Stimulated activated CD4-positive, alpha-beta T cell treated with anti-CD3 and anti-CD28 coated beads, Interleukin-12 subunit alpha, Interleukin-12 subunit beta, amount 100 ng/mL, for 4 hours (primary cell): ENCODE measurements around the gene BCAS1.

Experiments
- DNase-seq: peaks from one replicate; pipeline ENCODE4 v3.0.0-alpha.2; 2020

The BCAS1 gene

DNA sequence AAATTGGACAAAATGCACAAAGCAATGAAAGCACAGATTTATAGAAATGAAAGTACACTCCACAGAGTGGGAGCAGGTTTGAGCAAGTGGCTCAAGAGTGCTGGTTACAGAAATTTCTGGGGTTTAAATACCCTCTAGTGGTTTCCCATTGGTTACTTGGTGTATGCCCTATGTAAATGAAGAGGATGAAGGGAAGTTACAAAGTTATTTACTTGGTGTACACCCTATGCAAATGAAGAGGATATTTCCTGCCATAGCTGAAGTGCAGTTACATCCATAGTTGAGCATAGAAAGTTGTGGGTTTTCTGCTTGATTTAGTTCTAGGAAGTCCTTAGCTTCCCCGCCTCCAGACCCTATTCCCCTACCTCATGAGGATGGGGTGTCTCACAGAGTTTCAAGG lies 22.7 kb downstream of the BCAS1 start:
- no peak for DNase-seq

GRCh38 chr20:54047048-54047447 lies 23.3 kb downstream of the BCAS1 start:
- DNase-seq: no peak

DNA sequence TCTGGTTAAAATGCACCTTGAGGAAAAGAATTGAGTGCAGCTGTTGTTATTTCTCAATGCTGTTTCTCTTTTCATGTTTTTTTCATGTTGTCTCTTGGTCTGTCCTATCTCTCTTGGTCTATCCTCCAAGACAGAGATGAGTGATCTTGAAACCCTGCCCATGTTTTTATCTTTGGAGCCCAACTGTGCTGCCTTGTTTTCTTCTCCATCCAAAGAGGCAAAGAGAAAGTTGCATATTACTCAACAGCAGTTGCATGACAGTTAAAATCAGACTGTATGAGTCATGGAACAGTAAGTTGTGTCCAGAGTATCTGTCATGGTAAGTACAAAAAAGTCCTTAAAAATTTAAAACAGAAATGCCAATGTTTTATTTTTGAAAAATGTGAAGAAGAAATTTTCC lies 26.2 kb downstream of the BCAS1 start:
- no peak for DNase-seq

- DNase-seq: no peak
Measured at GRCh38 chr20:54043076-54043967, 27.1 kb downstream of the BCAS1 start.

- DNase-seq: no peak
Measured at GRCh38 chr20:54042021-54042420, 28.4 kb downstream of the BCAS1 start.

DNA sequence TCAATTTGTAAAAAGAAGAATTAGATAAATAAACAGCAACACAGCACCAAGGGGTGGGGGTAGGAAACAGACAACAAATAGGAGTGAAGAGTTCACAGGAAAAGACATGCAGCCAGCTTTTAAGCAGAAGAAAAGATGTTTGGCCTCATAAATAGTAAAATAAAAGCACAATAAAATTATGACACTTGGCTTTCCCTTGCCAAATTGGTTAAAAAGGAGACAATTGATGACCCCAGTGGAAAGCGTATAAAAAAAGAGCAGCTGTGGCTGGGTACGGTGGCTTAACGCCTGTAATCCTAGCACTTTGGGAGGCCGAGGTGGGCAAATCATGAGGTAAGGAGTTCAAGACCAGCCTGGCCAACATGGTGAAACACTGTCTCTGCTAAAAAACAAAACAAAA lies 29.1 kb downstream of the BCAS1 start:
- no peak for DNase-seq

- no peak for DNase-seq
Measured at GRCh38 chr20:54040531-54040930, 29.9 kb downstream of the BCAS1 start.

GRCh38 chr20:54038961-54039360 lies 31.4 kb downstream of the BCAS1 start:
- DNase-seq: no peak

- DNase-seq: no peak
Measured at GRCh38 chr20:54037525-54037924, 32.9 kb downstream of the BCAS1 start.

GRCh38 chr20:54029643-54030042 lies 40.8 kb downstream of the BCAS1 start:
- DNase-seq: no peak

- no peak for DNase-seq
Measured at GRCh38 chr20:54029176-54029575, 41.2 kb downstream of the BCAS1 start.

GRCh38 chr20:54028276-54029011 lies 42.0 kb downstream of the BCAS1 start:
- no peak for DNase-seq

GRCh38 chr20:54027704-54028103 lies 42.7 kb downstream of the BCAS1 start:
- DNase-seq: no peak

DNA sequence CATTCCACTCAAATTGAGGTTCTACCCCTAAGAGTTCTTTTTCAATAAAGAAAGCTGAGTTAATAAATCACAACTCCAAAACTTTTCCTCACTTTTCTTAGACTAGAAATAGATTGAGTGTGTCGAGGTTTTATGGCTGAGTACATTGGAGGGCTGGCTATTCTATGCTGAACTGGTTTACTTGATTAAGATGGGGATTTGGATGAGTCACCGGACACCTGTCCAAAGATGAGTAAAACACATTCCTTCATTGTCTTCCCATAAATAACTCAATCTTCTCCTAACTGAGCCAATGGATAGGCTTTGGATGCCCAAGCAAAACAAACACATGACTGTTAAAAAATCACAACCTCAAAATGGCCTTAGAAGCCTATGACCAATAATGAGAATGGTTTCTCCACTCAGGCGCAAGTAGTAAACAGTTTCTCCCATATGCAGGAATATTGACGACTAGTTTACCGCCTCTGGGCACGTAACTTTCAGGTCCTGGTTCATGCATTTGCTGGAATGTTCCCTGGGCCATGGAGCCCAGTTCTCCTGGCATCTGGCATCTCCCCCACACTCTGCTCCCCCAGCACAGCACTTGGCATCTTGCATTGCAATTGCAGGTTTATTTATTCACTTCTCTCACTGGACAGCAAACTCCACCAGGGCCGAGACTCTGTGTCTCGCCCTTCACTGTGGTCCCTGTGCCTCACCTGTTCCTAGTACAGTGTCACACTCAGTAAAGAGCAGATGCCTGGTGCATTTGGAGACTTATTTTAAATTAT lies 43.9 kb downstream of the BCAS1 start:
- no peak for DNase-seq

DNA sequence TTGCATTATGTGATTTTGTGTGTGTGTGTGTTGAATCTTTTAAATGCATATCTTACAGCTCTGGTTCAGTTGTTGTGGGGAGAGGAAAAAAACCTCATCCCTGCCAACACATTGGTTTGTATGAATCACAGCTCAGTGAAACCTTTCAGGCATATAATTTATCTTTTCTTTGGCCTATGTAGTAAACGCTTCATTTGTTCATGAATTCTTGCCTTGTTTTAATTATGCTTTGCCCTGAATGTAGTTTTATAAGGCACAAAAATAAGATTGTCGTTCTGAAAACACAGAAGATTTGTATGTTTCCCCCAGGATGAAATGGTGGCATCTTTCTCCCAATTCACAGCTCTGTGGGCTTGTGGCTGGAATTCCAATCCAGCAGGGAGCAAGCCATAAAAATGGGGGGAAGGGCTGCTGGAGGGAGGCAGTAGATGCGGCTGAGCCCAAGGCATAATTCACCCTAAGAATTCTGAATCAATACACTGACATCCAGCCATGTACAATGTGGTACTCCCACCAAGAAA lies 45.1 kb downstream of the BCAS1 start:
- DNase-seq: no peak

DNA sequence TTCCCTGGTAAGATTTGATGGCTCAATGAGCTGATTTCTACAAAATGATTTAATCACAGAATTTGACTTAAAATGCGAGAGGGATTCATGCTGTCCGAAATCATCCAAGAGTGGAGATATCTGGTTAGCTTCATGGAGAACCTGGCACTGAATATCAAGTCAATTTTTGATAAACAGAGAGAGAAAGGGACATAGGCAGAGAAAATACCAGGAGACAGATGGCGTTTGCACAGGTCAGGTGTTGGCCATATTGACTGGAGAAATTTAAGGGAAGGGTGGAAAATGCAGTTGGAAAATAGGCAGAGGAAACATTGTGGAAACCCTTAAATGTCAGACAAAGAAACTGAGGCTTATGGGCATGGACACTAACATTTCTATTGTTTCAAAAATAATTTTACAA lies 47.0 kb downstream of the BCAS1 start:
- DNase-seq: no peak

DNA sequence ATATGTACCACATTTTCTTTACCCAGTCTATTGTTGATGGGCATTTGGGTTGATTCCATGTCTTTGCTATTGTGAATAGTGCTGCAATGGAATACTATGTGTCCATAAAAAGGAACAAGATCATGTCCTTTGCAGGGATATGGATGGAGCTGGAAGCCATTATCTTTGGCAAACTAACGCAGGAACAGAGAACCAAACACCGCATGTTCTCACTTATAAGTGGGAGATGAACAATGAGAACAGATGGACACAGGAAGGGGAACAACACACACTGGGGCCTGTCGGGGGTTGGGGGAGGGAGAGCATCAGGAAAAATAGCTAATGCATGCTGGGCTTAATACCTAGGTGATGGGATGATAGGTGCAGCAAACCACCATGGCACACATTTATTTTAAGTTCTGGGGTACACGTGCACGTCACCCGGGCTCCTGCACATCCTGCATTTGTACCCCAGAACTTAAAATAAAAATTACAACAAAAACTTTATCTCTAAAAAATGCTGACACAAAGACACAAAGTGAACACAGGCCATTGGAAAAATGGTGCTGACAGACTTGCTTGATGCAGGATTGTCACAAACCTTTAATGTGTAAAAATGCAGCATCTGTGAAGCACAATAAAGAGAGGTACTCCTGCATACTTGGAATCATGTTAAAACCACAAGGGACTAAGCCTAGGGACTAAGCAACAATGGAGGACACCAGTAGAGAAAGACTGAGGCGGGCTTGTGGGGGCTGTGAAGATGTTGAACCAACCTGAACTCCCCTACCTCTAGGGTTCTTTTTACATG lies 48.8 kb downstream of the BCAS1 start:
- no peak for DNase-seq

DNA sequence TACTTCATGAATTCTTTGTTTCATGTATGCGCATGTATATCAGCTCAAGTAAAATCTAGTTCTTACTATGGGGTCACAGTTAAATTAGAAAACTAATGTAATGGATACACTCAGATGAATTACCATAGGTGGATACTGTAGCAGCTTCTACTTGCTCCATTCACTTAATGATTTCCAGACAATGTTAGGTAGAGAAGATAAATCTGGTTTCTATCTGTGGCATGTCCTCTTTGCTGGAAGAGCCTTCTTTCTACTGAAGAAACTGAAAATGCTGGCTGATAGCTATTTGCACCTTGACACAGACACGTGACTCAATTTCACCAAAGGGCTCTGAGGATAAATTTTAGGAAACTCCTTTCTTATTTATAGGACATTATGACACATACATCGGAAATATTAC lies 49.5 kb downstream of the BCAS1 start:
- no peak for DNase-seq

- DNase-seq: no peak
Measured at GRCh38 chr20:54020348-54020747, 50.0 kb downstream of the BCAS1 start.

- no peak for DNase-seq
Measured at GRCh38 chr20:54019585-54019984, 50.8 kb downstream of the BCAS1 start.

DNA sequence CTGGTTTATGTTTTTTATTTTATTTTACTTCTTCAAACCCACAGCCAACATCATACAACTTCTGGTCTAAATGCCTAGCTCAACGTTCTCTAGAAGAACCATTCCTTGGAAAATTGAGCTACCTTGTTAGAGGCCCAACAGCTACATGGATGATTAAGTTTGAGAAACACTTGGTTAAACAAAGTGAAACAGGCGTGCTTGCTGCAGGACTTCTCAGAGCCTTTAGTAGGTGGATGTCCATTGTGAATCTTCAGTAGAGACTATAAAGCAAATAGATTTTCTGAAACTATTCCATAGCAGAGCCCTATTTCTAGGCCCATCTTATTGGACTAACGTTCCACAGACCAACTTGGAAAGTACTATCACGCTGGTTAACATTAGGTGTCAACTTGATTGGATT lies 51.3 kb downstream of the BCAS1 start:
- DNase-seq: no peak

GRCh38 chr20:54017846-54018245 lies 52.5 kb downstream of the BCAS1 start:
- DNase-seq: no peak
